Upper lobe of left lung (tissue), 6 donors: Measurements from ENCODE around the gene PRR20G. TPM values are rescaled to one million over a fixed set of nuclear protein-coding genes. Genes with fewer than 3 reads are reported as not detected.

Experiments
- ATAC-seq, 2 donors: fragments of 200-7000 bp; cut with Tn5 transposase; one replicate each; pipeline ENCODE4 v1.9.1; 2022; ENCODE audit warnings: mild to moderate bottlenecking in 2 of 2, moderate library complexity in 2 of 2; ENCODE audit not compliant: low FRiP score in 2 of 2
- DNase-seq, 2 donors: peaks; one replicate each; pipeline ENCODE4 v3.0.0-alpha.2; 2019 to 2020
- H3K27ac ChIP-seq, 4 donors: fragments of 200-600 bp; sonication (generic); one replicate each; pipeline ENCODE4 v1.5.1; 2016 to 2019
- H3K27me3 ChIP-seq, 4 donors: fragments of 200-600 bp; sonication (generic); one replicate each; pipeline ENCODE4 v1.5.1; 2017 to 2019
- H3K36me3 ChIP-seq, 4 donors: fragments of 200-600 bp; sonication (generic); one replicate each; pipeline ENCODE4 v1.5.1; 2016 to 2019
- H3K4me1 ChIP-seq, 4 donors: fragments of 200-600 bp; sonication (generic); one replicate each; pipeline ENCODE4 v1.5.1; 2018 to 2019
- H3K4me3 ChIP-seq, 4 donors: fragments of 200-600 bp; sonication (generic); one replicate each; pipeline ENCODE4 v1.5.1; 2017 to 2019; ENCODE audit warnings: mild to moderate bottlenecking in 2 of 4, moderate library complexity in 1 of 4
- H3K9me3 ChIP-seq, 4 donors: fragments of 200-600 bp; sonication (generic); one replicate each; pipeline ENCODE4 v1.5.1; 2018 to 2019
- CTCF ChIP-seq, 6 experiments: fragments of 450-650 bp in 4 of 6; fragments of 200-600 bp in 2 of 6; sonication (generic) in 2 of 6; IDR thresholded peaks; one replicate each; pipeline ENCODE4 v1.5.1; 2016 to 2019; ENCODE audit warnings: antibody characterized with exemption in 6 of 6
- EP300 ChIP-seq, 4 donors: sonication (generic); formaldehyde crosslinking; IDR thresholded peaks; one replicate each; pipeline ENCODE4 v1.5.1; 2017; ENCODE audit warnings: antibody characterized with exemption in 4 of 4, control low read depth in 2 of 4
- POLR2A ChIP-seq, 4 donors: fragments of 450-650 bp; IDR thresholded peaks; one replicate each; pipeline ENCODE4 v1.5.1; 2016 to 2017; ENCODE audit warnings: antibody characterized with exemption in 4 of 4, mild to moderate bottlenecking in 2 of 4
- POLR2AphosphoS5 ChIP-seq, 2 donors: sonication (generic); formaldehyde crosslinking; IDR thresholded peaks; one replicate each; pipeline ENCODE4 v1.5.1; 2017; ENCODE audit warnings: antibody characterized with exemption in 2 of 2
- WGBS, 2 donors: methylation state at CpG; one replicate each; pipeline ENCODE4 v1.1.5; 2017 to 2018; 5-methylcytosine and 5-hydroxymethylcytosine counted together
- total RNA-seq, 6 donors: library from RNA; depleted of rRNA in 4 of 6; stranded (reverse); fragments of >200 nt in 4 of 6; gene quantifications; one replicate each; pipeline versions ENCODE4 v1.1.0 to v1.2.1, GENCODE V29; 2016 to 2021
- donor health status: DM: no; HTN: no; CAD: no; lungs with moderate emphysema.
- donor health status: DM: no; HTN: yes; CAD: no; lungs with severe emphysema.

Gene PRR20G
- not detected for total RNA-seq

GRCh38 chr3:127287840-127288239, at the start of gene PRR20G:
Gene PRR20G, minus strand, starts transcription at chr3:127288046. Its CDS starts 681 bp downstream, at chr3:127287365.
- Histone ChIP-seq H3K4me3 (no peak within 1 kb of the TSS), H3K36me3 (no peaks in the 10 kb centered on the region), H3K27me3 (no peaks in the 10 kb centered on the region), H3K9me3 (no peaks in the 10 kb centered on the region), H3K4me1 (peaks cover 0 to 4% (median 0%) of the 10 kb centered on the region in 4 donors), H3K27ac (no peak within 1 kb of the TSS)
- no peak for TF ChIP-seq POLR2A (IDR thresholded peaks at IDR 0.05)
- no peak for TF ChIP-seq CTCF (IDR thresholded peaks at IDR 0.05)
- TF ChIP-seq POLR2AphosphoS5 (IDR thresholded peaks at IDR 0.05): no peak
- TF ChIP-seq EP300 (IDR thresholded peaks at IDR 0.05): no peak
- WGBS, 2 donors: 84 to 88% methylated on average over 16 to 17 of the region's 17 CpGs
- ATAC-seq: peak in 1 of 2 donors; percentile 15
- peak in 1 of 2 donors; percentile 55 for DNase-seq

- Histone ChIP-seq H3K36me3 (no peaks in the 10 kb centered on the region), H3K4me3 (no peak overlapping the region), H3K27ac (no peak overlapping the region), H3K4me1 (peaks cover 0 to 5% (median 2%) of the 10 kb centered on the region in 4 donors), H3K9me3 (peaks cover 0 to 9% (median 6%) of the 10 kb centered on the region in 4 donors), H3K27me3 (peaks cover 0 to 7% (median 2%) of the 10 kb centered on the region in 4 donors)
- DNase-seq (no peak), ATAC-seq (no peak)
- TF ChIP-seq CTCF (IDR thresholded peaks at IDR 0.05) (no peak), EP300 (IDR thresholded peaks at IDR 0.05) (no peak), POLR2A (IDR thresholded peaks at IDR 0.05) (no peak), POLR2AphosphoS5 (IDR thresholded peaks at IDR 0.05) (no peak)
- WGBS, 2 donors: 81 to 92% methylated on average over 7 of the region's 7 CpGs
These were observed 49.2 kb upstream of the PRR20G start for GRCh38 chr3:127337001-127337400.

GRCh38 chr3:127336101-127336500, 48.3 kb upstream of the PRR20G start:
- ATAC-seq (peak in 1 of 2 donors; percentile 28), DNase-seq (no peak)
- Histone ChIP-seq H3K4me1 (peaks cover 0 to 5% (median 2%) of the 10 kb centered on the region in 4 donors), H3K27ac (no peak overlapping the region), H3K9me3 (peaks cover under 1 to 10% (median 7%) of the 10 kb centered on the region in 4 donors), H3K36me3 (no peaks in the 10 kb centered on the region), H3K4me3 (no peak overlapping the region), H3K27me3 (peaks cover 0 to 7% (median 2%) of the 10 kb centered on the region in 4 donors)
- TF ChIP-seq EP300 (IDR thresholded peaks at IDR 0.05) (no peak), CTCF (IDR thresholded peaks at IDR 0.05) (no peak)
- 80 to 93% methylated on average over 5 of the region's 5 CpGs for WGBS, 2 donors

GRCh38 chr3:127330385-127330784, 42.5 kb upstream of the PRR20G start:
- Histone ChIP-seq H3K27me3 (no peaks in the 10 kb centered on the region), H3K4me1 (no peaks in the 10 kb centered on the region), H3K4me3 (no peak overlapping the region), H3K27ac (no peak overlapping the region), H3K36me3 (no peaks in the 10 kb centered on the region), H3K9me3 (peaks cover 13 to 26% (median 17%) of the 10 kb centered on the region in 4 donors)
- WGBS, 2 donors: 51 to 62% methylated on average over 2 of the region's 2 CpGs
- no peak for ATAC-seq
- TF ChIP-seq POLR2AphosphoS5 (IDR thresholded peaks at IDR 0.05) (no peak), CTCF (IDR thresholded peaks at IDR 0.05) (no peak), EP300 (IDR thresholded peaks at IDR 0.05) (no peak), POLR2A (IDR thresholded peaks at IDR 0.05) (no peak)
- no peak for DNase-seq

- WGBS, 2 donors: 94 to 100% methylated on average over 2 of the region's 2 CpGs
- H3K4me1 ChIP-seq: no peaks in the 10 kb centered on the region
- H3K9me3 ChIP-seq: peaks cover 13 to 24% (median 17%) of the 10 kb centered on the region in 4 donors
- TF ChIP-seq POLR2AphosphoS5 (IDR thresholded peaks at IDR 0.05) (no peak), CTCF (IDR thresholded peaks at IDR 0.05) (no peak), POLR2A (IDR thresholded peaks at IDR 0.05) (no peak), EP300 (IDR thresholded peaks at IDR 0.05) (no peak)
- ATAC-seq (no peak), DNase-seq (no peak)
- H3K27ac ChIP-seq: no peak overlapping the region
- no peaks in the 10 kb centered on the region for H3K36me3 ChIP-seq
- no peak overlapping the region for H3K4me3 ChIP-seq
- no peaks in the 10 kb centered on the region for H3K27me3 ChIP-seq
These were observed 41.9 kb upstream of the PRR20G start for GRCh38 chr3:127329631-127330285.
